Measurements from ENCODE around the gene TBC1D17. TPM values are rescaled to one million over a fixed set of nuclear protein-coding genes. Genes with fewer than 3 reads are reported as not detected.

The TBC1D17 gene
- total and polyA plus RNA-seq, 2 of the 13 experiments (the other 11 are each of a cell fraction or from before 2014, with no cell fraction given), result 9.7 to 16.9 TPM

DNA sequence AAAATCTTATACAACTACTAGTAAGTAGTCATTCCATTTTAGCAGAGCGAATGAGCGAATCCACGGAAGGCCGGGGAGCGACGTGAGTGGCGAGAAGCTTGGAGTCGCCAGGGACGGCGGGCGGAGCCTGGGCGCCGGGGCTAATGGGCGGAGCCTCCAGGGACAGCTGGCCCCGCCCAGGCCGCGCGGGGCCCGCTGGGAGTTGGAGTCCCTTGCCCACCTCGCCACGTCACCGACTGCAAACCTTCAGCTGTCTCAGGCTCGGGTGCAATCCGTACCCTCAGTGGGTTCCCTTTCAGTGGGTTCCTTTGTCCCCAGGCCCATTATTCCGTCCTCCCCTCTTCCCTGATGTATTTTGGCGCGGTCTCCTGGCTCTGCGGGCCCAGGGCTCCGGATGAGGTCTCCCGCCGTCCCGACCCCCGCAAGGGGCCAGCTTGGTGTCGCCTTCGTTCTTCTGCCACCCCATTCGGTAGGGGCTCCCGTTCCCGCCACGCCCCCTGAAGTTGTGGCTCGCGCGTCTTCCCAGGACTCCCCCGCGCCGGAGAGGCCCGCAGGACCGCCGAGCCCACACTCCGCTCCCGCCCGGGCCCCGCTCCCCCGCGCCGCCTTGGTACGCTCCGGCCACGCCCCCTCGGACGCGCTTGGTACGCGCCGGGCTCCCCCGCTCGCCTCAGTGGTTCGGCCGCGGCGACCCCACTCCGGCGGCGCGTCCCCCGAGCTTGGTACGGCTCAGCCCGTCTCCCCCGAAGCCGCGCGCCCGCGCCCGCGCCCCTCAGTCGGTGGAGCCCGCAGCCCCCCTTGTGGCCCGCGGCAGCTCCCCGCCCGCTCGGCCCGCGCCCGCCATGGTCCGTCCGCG lies 26.8 kb upstream of the TBC1D17 start, which contains the start of gene PTOV1 (continued):
- TF ChIP-seq, protein P1, sequence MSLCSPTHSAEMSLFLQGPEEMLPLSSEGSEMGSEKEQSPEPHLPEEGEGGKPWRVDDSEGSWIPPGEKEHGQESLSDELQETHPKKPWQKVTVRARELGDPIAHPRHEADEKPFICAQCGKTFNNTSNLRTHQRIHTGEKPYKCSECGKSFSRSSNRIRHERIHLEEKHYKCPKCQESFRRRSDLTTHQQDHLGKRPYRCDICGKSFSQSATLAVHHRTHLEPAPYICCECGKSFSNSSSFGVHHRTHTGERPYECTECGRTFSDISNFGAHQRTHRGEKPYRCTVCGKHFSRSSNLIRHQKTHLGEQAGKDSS (CRISPR knock-in tag; IDR thresholded peaks at IDR 0.05; ENCODE audit: borderline replicate concordance, low read depth), result no peak
- TF ChIP-seq ZNF446 (CRISPR knock-in tag; IDR thresholded peaks at IDR 0.05), result no peak
- TF ChIP-seq, protein P2, sequence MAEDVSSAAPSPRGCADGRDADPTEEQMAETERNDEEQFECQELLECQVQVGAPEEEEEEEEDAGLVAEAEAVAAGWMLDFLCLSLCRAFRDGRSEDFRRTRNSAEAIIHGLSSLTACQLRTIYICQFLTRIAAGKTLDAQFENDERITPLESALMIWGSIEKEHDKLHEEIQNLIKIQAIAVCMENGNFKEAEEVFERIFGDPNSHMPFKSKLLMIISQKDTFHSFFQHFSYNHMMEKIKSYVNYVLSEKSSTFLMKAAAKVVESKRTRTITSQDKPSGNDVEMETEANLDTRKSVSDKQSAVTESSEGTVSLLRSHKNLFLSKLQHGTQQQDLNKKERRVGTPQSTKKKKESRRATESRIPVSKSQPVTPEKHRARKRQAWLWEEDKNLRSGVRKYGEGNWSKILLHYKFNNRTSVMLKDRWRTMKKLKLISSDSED (CRISPR knock-in tag; IDR thresholded peaks at IDR 0.05), result 0 out of 2 replicates have a peak, but pooled peaks have one; percentile 57
- TF ChIP-seq ZNF350 (CRISPR knock-in tag; IDR thresholded peaks at IDR 0.05; ENCODE audit: borderline replicate concordance, low read depth), result peak; percentile 55; the same call in 1 of the 2 replicates
- TF ChIP-seq SMAD9 (CRISPR knock-in tag; IDR thresholded peaks at IDR 0.05), result no peak
- TF ChIP-seq SAP130 (CRISPR knock-in tag; IDR thresholded peaks at IDR 0.05; ENCODE audit: low read depth), result peak; percentile 71
- TF ChIP-seq ATRX (CRISPR knock-in tag; IDR thresholded peaks at IDR 0.05; ENCODE audit: borderline replicate concordance), result no peak
- TF ChIP-seq, protein P3, sequence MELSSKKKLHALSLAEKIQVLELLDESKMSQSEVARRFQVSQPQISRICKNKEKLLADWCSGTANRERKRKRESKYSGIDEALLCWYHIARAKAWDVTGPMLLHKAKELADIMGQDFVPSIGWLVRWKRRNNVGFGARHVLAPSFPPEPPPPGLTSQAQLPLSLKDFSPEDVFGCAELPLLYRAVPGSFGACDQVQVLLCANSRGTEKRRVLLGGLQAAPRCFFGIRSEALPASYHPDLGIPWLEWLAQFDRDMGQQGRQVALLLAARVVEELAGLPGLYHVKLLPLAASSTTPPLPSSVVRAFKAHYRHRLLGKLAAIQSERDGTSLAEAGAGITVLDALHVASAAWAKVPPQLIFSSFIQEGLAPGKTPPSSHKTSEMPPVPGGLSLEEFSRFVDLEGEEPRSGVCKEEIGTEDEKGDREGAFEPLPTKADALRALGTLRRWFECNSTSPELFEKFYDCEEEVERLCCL (CRISPR knock-in tag; IDR thresholded peaks at IDR 0.05; ENCODE audit: borderline replicate concordance), result no peak
- TF ChIP-seq, protein P4, sequence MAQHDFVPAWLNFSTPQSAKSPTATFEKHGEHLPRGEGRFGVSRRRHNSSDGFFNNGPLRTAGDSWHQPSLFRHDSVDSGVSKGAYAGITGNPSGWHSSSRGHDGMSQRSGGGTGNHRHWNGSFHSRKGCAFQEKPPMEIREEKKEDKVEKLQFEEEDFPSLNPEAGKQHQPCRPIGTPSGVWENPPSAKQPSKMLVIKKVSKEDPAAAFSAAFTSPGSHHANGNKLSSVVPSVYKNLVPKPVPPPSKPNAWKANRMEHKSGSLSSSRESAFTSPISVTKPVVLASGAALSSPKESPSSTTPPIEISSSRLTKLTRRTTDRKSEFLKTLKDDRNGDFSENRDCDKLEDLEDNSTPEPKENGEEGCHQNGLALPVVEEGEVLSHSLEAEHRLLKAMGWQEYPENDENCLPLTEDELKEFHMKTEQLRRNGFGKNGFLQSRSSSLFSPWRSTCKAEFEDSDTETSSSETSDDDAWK (CRISPR knock-in tag; IDR thresholded peaks at IDR 0.05), result no peak
- TF ChIP-seq, protein P5, sequence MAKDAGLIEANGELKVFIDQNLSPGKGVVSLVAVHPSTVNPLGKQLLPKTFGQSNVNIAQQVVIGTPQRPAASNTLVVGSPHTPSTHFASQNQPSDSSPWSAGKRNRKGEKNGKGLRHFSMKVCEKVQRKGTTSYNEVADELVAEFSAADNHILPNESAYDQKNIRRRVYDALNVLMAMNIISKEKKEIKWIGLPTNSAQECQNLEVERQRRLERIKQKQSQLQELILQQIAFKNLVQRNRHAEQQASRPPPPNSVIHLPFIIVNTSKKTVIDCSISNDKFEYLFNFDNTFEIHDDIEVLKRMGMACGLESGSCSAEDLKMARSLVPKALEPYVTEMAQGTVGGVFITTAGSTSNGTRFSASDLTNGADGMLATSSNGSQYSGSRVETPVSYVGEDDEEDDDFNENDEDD (CRISPR knock-in tag; IDR thresholded peaks at IDR 0.05; ENCODE audit: borderline replicate concordance), result peak; percentile 59; the same call in 1 of the 2 replicates
- peak; percentile 62 for TF ChIP-seq TSC22D2 (CRISPR knock-in tag; IDR thresholded peaks at IDR 0.05; ENCODE audit: borderline replicate concordance)
- TF ChIP-seq ZNF589 (CRISPR knock-in tag; conservative IDR thresholded peaks at IDR 0.05), result 0 out of 2 replicates have a peak, but pooled peaks have one; percentile 52
- TF ChIP-seq, protein P6, sequence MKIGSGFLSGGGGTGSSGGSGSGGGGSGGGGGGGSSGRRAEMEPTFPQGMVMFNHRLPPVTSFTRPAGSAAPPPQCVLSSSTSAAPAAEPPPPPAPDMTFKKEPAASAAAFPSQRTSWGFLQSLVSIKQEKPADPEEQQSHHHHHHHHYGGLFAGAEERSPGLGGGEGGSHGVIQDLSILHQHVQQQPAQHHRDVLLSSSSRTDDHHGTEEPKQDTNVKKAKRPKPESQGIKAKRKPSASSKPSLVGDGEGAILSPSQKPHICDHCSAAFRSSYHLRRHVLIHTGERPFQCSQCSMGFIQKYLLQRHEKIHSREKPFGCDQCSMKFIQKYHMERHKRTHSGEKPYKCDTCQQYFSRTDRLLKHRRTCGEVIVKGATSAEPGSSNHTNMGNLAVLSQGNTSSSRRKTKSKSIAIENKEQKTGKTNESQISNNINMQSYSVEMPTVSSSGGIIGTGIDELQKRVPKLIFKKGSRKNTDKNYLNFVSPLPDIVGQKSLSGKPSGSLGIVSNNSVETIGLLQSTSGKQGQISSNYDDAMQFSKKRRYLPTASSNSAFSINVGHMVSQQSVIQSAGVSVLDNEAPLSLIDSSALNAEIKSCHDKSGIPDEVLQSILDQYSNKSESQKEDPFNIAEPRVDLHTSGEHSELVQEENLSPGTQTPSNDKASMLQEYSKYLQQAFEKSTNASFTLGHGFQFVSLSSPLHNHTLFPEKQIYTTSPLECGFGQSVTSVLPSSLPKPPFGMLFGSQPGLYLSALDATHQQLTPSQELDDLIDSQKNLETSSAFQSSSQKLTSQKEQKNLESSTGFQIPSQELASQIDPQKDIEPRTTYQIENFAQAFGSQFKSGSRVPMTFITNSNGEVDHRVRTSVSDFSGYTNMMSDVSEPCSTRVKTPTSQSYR (CRISPR knock-in tag; IDR thresholded peaks at IDR 0.05; ENCODE audit: borderline replicate concordance), result peak; percentile 27; the same call in 1 of the 2 replicates
- no peak for TF ChIP-seq ZNF34 (CRISPR knock-in tag; IDR thresholded peaks at IDR 0.05; ENCODE audit: borderline replicate concordance)
